CMK (cell line): ENCODE results near the gene SMG6.

ENCODE experiments used
- DNase-seq: peaks from one replicate; pipeline ENCODE4 v3.0.0-alpha.2; 2010; ENCODE audit warnings: low read depth

SMG6 gene

DNA sequence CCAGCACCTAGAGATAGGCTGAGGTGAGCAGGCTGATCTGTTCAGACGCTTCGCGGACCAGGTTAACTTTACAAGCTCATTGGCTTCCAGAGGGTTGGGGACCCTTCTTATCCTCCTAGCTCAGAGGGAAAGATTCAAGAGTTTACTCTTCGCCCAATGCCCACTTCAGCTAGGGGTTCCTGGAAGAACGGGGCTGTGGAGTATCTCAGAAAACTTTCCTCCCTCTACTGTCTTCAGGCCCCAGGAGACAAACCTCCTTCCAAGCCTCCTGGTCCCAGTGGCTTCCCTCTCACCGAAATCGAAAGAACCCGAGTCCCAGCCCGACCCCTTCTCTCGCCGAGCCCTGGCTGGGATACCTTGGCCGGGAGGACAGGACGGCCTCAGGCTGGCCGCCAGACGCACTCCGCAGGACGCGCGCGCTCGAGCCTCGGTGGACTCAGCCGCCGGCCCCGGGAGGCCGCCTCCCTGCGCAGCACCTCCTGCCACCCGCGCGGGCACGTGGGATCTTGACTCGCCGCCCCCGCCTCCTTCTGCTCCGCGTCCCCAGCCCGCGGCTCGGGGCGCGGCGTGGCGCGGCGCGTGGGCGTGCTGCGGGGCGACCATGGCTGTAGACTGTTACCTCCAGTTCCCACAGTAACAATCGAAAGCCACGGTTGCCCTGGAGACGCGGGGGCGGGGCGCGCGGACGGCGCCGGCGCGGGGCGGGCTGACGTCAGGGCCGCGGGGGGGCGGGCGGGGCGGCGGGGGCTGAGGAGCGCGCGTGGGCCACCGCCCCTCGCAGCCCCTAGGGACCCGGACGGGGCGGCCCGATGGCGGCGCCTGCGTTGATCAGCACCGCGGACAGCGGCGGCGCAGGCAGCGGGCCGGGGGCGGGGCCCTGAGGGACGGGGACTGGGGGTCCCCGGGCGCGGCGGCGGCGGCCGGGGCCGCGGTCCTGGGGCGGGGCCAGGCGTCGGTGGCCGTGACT, 254.0 kb downstream of the SMG6 start:
- no peak for DNase-seq

DNA sequence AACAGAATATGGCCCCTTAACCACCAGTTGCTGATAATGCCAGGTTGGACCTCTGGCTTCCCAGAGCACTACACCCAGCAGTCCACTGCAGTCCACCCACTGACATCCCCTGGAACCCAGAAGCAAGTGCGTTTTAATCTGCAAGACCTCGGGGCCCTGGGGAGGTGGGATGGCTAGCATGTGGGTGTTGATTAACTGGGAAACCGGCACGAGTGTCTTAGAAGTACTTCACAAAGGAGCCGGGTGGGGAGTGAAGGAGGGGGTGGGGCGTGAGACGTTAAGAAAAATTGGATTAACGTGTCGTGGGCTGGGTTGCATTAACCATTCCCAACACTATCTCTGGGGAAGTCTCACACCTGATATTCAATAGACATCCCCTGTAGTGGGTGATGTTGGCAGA, 254.8 kb downstream of the SMG6 start:
- no peak for DNase-seq

DNA sequence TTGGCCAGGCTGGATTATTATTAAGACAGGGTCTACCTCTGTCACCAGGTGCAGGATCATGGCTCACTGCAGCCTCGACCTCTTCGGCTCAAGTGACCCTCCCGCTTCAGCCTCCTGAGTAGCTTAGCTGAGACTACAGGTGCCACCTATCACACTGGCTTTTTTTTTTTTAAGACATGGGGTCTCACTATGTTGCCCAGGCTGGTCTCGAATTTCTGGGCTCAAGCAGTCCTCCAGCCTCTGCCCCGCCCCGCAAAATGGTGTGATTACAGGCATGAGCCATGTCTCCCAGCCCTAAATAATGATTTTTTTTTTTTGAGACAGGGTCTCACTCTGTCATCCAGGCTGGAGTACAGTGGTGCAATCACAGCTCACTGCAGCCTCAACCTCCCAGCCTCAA, 256.0 kb downstream of the SMG6 start:
- no peak for DNase-seq

DNA sequence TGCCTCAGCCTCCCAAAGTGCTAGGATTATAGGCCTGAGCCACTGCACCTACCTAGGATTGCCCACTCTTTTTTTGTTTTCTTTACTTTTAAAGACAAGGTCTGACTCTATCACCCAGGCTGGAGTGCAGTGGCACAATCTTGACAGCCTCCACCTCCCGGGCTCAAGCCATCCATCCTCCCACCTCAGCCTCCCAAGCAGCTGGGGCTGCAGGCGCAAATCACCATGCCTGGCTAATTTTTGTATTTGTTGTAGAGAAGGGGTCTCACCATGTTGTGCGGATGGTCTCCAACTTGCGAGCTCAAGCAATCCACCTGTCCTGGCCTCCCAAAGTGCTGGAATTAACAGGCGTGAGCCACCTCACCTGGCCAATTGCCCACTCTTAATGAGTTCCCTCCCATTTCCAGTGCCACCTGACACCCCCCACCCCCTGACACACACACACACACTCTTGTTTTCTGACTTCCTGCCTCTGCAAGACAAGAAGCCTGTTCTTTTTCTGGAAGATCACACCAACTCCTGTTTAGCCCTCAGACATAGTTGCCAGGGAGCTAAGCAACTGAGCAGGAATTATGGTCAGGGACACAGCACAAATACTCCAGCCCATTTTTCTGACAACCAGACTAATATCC, 259.2 kb downstream of the SMG6 start:
- no peak for DNase-seq

DNA sequence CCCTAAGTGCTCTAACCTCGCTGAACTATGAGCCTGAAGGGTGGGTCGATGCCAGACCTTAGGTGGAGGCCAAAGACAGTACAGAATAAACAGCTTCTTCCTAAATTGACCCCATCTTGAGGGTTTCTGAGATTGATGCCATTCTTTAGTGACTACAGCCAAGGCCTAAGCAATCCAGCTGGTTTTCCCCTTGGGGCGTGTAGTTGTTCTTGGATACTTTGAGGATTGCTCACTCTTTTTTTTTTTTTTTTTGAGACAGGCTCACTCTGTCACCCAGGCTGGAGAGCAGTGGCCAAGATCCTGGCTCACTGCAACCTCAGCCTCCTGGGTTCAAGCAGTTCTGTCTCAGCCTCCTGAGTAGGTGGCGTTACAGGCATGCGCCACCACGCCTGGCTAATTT, 259.8 kb downstream of the SMG6 start:
- DNase-seq = no peak

DNA sequence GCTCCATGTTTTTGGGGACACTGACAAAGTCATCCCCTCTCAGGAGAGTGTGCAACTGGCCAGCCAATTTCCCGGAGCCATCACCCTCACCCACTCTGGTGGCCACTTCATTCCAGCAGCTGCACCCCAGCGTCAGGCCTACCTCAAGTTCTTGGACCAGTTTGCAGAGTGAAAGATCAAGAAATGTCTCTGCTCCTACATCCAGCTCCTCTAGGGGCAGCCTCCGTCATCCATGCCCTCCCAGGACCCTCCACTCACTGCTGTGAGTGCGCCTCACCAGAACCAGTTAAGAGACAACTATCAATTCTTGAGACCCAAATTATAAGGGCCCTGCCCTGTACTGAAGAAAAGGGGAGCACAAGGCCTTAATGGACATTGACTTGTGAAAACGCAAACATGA, 260.7 kb downstream of the SMG6 start:
- DNase-seq = no peak

DNA sequence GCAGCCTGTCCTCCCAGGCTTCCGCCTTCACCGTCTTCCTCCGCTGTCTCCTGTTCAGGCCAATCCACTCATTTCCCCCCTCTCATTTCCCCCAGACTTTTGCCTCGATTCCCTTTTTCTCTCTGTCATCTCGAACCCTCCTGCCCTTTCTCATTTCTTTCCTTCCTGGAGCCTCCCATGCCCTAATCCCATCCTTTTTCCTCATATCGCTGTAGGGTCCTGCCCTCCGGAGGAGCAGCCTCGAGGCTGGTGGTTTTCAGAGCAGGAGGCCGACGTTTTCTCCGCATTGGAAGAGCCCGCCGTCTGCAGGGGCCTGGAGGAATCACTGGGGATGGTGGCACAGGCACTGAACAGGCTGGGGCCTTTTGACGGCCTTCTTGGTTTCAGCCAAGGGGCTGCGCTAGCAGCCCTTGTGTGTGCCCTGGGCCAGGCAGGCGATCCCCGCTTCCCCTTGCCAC, 261.2 kb downstream of the SMG6 start:
- DNase-seq = no peak

DNA sequence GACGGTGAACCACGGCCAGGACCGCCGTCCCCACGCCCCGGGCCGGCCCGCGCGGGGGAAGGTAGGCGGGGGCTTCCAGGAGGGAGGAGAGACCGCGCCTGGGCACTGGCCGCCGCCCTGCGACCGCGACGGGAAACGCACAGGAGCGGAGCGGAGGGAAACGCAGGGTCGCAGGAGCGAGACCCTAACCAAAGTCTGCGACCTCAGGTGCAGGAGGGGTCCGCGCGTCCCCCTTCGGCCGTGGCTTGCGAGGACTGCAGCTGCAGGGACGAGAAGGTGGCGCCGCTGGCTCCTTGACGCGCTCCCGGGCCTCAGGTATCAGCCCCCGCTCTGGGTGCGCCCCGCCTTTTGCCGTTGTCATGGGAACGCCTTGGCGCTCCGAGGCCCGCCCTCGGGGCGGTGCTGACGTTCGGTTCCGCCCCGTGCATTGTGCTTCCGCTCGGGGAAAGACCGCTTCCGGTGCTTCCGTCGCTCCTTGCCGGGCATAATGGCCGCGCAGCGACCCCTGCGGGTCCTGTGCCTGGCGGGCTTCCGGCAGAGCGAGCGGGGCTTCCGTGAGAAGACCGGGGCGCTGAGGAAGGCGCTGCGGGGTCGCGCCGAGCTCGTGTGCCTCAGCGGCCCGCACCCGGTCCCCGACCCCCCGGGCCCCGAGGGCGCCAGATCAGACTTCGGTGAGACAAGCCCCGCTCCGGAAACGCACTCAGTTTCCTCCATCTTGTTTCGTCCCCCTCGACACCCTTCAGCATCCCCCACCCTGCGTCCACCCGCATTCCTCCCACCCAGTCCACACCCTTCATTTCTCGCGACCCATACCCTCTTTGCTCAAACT, 261.8 kb downstream of the SMG6 start, which contains the start of gene OVCA2:
OVCA2 (plus strand) TSS at position 462 of the 829 bp plus-strand sequence; CDS start at position 488, 26 bp downstream.
- no peak for DNase-seq

DNA sequence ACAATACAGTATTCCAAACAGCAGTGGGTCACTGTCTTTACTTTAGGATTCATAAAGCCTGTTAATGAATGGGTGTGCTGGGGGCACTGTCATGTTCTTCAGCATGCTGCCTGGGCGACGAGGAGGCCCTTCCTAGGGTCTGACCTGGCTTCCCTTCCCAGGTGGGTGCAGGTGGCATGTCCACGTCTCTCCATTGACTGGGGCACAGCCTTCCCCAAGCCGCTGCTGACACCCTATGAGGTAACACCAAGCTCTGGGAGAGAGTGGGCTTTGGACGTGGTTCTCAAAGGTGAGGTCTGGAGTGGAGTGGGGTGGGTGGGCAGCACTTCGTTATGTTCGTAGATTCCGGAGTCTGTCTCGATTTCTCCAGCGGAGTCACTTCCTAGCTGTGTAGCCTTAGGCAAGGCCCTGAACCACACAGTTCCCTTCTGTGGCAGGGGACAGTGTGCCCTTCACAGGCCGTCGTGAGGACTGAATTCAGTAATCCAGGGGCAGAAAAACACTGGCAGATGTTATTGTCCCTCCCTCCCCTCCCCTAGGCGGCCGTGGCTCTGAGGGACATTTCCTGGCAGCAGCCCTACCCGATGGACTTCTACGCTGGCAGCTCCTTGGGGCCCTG, 262.5 kb downstream of the SMG6 start:
- DNase-seq = no peak

DNA sequence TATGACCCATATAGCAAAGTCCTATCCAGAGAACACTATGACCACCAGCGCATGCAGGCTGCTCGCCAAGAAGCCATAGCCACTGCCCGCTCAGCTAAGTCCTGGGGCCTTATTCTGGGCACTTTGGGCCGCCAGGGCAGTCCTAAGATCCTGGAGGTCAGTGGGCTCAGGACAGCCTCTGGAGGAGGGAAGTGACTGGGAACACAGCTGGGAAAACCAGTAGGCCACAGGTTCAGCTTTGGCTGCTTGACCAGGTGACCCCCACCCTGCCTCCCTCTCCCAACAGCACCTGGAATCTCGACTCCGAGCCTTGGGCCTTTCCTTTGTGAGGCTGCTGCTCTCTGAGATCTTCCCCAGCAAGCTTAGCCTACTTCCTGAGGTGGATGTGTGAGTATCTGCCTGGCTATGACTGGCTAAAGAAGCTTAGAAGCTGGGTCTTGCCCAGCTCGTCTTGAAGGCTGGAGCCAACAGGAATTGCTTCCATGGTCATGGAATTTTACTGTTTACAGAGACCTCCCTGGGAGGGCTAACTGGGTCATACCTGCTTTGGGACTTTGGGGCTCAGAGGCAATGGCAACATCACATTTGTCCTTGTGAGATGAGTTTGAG, 263.3 kb downstream of the SMG6 start:
- DNase-seq = no peak

DNA sequence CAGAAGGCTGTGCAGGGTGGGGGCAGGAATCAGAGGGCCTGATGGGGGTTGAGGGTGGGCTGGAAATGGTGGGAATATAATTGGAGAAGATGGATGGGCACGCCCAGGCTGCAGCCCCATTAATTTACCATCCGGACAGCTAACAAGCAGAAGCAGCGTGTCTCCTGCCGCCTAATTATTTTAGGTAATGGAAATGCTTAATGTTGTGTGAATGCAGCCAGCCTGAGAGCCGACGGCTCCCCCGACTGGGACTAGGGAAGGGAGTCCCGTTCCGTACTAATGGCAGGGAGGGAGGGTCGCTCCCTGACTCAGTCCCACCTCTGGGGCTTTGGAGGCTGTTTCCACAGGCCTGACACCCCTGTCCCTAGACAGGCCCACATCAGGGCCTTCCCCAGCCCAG, 266.4 kb downstream of the SMG6 start:
- no peak for DNase-seq

DNA sequence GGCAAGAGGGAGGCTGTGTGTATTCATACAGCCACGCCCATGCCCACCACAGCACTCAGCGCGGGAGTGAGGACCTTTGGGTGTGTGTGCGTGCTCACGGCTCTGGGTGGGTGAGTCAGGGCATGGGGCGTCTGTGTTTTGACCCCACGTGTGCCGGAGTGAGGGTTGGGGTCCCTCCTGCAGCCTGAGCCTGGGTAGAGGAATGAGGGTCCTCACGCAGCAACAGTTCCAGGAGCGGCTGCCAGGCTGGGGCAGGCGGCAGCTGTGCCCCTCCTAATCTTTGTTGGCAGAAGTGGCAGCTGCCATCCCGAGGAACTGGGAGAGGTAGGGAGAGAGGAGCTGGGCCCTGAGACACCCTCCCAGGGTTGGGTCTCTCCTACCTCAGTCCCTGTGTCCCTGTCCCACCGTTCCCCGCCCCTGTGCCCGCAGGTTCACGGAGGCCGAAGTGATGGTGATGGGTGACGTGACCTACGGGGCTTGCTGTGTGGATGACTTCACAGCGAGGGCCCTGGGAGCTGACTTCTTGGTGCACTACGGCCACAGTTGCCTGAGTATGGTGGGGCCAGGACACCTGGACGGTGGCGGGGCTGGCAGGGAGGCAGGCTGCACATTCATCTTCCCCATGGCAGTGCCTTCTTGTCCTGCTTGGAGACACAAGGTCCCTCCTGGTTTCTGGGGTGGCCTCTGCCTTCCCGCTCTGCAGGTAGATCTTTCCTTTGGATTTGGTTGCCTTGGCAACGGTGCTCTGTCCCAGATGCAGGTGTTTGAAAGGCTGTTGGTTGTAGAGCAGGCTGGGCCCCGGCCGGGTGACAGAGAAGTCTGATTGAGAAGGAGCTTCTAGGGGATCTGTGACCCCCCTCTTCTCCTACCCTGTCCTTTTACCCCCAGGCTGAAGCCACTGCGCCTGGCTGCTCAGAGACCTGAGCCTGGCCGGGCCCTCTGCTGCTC, 267.8 kb downstream of the SMG6 start:
- no peak for DNase-seq

DNA sequence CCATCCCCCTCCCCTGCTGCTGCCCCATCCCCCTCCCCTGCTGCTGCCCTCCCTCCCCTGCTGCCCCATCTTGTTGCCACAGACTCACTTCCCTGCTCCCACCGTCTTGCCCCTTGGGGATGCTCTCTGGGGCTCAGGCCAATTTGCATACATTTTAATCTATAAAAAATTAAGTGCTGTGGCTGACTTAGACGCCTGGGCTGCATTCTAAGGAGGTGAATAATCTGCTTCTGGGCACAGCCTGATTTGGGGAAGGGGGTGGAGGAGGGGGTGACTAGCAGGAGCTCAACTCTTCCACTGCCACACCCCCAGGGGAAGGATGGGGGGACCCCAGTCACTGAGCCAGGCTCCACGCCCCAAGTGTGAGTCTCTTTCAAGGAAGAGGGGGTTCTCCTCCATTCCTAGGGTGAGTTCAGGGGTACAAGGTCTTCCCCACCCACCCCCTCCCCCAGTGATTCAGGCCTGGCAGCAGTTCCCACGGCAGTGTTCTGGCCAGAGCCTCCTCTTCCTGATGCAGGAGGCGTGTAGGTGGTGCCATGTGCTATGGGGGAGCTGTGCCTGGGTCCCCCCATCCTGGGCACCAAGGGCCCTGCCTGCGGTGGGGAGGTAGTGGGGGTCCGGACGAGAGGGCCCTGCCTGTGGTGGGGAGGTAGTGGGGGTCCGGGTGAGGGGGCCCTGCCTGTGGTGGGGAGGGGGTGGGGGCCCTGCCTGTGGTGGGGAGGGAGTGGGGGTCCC, 268.6 kb downstream of the SMG6 start:
- no peak for DNase-seq

DNA sequence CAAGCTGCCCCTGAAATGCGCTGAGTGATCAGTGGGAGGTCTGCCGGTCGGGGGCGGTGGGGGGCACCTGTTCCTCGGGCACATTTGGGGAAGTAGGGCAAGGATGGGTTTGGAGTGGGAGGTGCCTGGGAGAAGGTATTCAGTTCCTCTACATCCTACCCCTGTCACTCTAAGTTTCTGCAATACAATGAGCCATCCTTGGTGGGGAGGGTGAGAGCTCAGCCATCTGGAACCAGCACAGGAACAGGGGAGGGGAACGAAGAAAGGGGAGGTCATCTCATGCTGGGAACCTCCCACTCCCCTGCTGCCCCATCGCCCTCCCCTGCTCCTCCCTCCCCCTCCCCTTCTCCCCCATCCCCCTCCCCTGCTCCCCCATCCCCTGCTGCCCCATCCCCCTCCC, 269.4 kb downstream of the SMG6 start:
- no peak for DNase-seq

DNA sequence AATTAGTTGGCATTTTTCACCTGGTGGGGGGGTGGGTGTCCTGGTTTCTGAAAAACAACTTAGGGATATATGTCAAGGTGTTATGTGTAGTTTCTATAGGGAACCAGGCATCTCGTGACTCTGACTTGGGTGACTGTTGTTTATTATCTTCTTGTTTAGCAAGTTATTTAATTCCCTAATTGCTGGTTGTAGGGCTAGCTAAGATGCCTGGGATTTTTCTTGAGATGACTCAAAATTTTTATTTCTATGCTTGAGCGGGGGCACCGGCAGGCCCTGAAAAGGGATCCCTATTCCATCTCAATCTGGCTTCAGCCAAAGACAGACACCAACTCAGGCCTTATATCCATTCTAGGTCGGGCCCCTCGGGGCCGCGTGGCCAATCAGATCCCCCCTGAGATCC, 270.4 kb downstream of the SMG6 start:
- DNase-seq = no peak

DNA sequence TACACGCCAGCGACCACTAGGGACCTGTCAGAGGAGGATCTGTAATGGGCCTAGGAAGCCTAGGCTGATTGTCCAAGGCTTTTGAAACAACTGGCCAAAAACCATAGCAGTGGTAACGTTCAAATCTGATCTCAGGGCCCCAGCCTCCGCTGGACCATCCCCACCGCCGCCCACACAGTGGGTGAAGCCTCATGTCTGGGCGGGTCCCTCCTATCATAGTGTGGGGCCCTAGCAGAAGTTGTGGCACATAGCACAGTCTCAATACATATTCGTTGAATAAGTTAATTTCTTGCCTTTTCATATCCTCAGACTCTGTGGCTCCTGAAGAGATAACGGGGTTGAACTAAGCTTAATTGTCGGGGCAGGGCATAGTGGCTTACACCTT, 272.8 kb downstream of the SMG6 start:
- no peak for DNase-seq

DNA sequence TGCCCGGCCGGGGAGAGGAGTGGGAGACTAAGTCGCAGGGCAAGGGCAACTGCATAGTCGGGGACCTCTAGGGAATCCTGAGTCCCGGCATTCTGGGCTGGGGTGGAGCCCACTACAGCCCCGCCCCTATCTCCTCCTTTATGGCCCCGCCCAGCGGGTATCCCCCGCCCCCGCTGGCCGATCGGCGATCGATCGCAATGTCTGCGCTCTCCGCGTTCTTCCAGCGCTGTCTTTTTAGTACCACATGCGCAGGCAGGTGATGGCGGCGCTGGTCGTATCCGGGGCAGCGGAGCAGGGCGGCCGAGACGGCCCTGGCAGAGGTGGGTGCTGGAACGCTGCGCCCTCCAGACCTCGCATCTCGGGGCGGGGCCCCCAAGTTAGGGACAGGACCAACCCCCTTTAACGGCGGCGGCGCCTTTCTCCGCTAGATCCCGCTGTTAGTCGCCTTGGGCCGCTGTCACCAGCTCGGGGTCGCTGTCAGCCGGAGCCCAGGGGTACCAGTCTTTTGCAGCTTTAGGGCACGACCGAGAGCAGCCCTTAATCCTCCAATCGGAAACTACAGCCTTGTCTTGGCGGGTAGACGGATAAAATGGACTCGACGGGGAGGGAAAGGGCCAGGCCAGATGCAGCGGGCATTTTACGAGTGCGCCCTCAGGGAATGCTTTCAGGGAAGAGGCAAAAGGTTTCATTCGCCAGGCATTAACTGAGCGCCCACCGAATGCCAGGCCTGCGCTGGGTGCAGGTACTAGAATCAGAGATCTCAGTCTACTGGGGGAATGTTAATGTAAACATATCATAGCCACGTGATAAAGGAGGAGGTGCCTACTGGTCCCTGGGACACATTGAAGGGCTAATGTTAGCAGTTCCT, 273.4 kb downstream of the SMG6 start, which contains the start of gene DPH1:
DPH1 (plus strand) TSS at position 243 of the 868 bp plus-strand sequence; CDS start at position 260, 17 bp downstream.
- DNase-seq = no peak

DNA sequence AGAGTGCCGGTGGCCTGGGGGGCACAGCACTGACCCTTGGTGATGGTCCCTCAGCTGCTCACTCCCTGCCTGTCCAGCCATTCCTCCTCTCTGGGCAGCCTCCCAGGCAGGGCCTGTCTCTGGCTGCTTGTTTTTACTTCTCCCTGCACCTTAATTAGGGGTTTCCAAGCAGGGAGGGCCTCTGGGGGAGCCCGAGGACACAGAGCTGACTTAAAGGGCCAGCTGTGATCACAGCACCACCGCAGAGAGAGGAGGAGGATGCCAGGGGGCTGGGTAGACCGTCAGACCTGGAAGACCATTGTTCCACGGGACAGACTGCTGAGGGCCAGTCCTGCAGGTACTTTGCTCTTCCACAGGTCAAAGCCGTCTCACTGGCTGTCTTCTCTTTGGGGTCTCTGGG, 274.8 kb downstream of the SMG6 start:
- no peak for DNase-seq

DNA sequence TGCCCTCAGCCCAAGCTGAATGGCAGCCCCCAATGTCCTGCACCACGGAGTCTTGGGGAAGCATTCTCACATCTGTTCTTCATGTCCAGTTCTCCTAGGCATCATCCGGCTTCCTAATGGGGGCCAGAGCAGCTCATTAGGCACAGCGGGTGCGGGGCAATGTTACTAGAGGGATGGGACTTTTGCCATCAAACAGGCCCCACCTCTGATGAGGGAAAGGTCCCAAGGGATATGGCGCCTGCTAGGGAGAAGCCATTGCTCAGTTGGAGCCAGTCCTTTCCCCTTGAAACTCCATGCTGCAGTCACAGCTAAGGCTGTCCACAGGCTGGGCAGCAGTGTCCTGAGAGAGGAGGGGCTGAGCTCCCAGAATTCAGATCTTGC, 275.4 kb downstream of the SMG6 start:
- DNase-seq = no peak
